GM19455 (cell line): ENCODE measurements around the gene SYCP3.
"Not testable (repeated sequence)": the region's sequence is repeated elsewhere in the genome, so short reads cannot be mapped to it uniquely, and the experiment has no call there.

ENCODE experiments used
- ATAC-seq: cut with Tn5 transposase; IDR thresholded peaks from one replicate; pipeline ENCODE4 v1.9.1; 2021; ENCODE audit not compliant: unreplicated experiment

Gene SYCP3

GRCh38 chr12:101761350-101761749 is 22.1 kb upstream of the SYCP3 start:
- no peak for ATAC-seq

GRCh38 chr12:101759396-101760047 is 20.3 kb upstream of the SYCP3 start:
- no peak for ATAC-seq

GRCh38 chr12:101750152-101750551 is 10.9 kb upstream of the SYCP3 start:
- no peak for ATAC-seq

GRCh38 chr12:101749657-101750056 is 10.4 kb upstream of the SYCP3 start:
- ATAC-seq, result no peak

- ATAC-seq, result no peak
Measured at GRCh38 chr12:101748907-101749306, 9.6 kb upstream of the SYCP3 start.

- ATAC-seq, result no peak
Measured at GRCh38 chr12:101747697-101748096, 8.4 kb upstream of the SYCP3 start.

GRCh38 chr12:101746661-101747060 is 7.4 kb upstream of the SYCP3 start:
- no peak for ATAC-seq

- no peak for ATAC-seq
Measured at GRCh38 chr12:101746196-101746595, 6.9 kb upstream of the SYCP3 start.

- no peak for ATAC-seq
Measured at GRCh38 chr12:101745481-101745880, 6.2 kb upstream of the SYCP3 start.

GRCh38 chr12:101743724-101744472 is 4.6 kb upstream of the SYCP3 start:
- peak; percentile 93 for ATAC-seq

GRCh38 chr12:101743242-101743641 is 4.0 kb upstream of the SYCP3 start:
- no peak for ATAC-seq

GRCh38 chr12:101740980-101741379 is 1.7 kb upstream of the SYCP3 start:
- no peak for ATAC-seq

- ATAC-seq, result no peak
Measured at GRCh38 chr12:101740566-101740965, 1.3 kb upstream of the SYCP3 start.

- ATAC-seq, result no peak
Measured at GRCh38 chr12:101737476-101737875, 1.8 kb downstream of the SYCP3 start.

GRCh38 chr12:101734482-101734881 is 4.8 kb downstream of the SYCP3 start:
- ATAC-seq, result not testable (repeated sequence)

- no peak for ATAC-seq
Measured at GRCh38 chr12:101733166-101733565, 6.1 kb downstream of the SYCP3 start.

- ATAC-seq, result no peak
Measured at GRCh38 chr12:101732318-101732717, 6.9 kb downstream of the SYCP3 start.

- ATAC-seq, result no peak
Measured at GRCh38 chr12:101729842-101730241, 9.4 kb downstream of the SYCP3 start.

GRCh38 chr12:101727098-101727497 is 12.2 kb downstream of the SYCP3 start:
- no peak for ATAC-seq

GRCh38 chr12:101722392-101722791 is 16.9 kb downstream of the SYCP3 start:
- ATAC-seq, result no peak

GRCh38 chr12:101720118-101720517 is 19.1 kb downstream of the SYCP3 start:
- ATAC-seq, result no peak

- no peak for ATAC-seq
Measured at GRCh38 chr12:101719566-101719965, 19.7 kb downstream of the SYCP3 start.
